Smooth muscle cell (in vitro differentiated cells): ENCODE data around the gene ERP27. TPM values are rescaled to one million over a fixed set of nuclear protein-coding genes. Genes with fewer than 3 reads are reported as not detected.
A peak's percentile ranks its signal among the peaks of the same experiment; 100 is the strongest.

Source experiments
- DNase-seq: peaks from one replicate; lab custom pipeline; 2025; ENCODE audit not compliant: unreplicated experiment; lab: John Stamatoyannopoulos, UW
- H2AFZ ChIP-seq: fragments of 200-600 bp; sonication (generic); 2 replicates; pipeline ENCODE4 v1.6.0; 2016; ENCODE audit warnings: antibody characterized with exemption, low read depth, mild to moderate bottlenecking
- H3F3A ChIP-seq: fragments of 200-600 bp; sonication (generic); 2 replicates; pipeline ENCODE4 v1.6.0; 2017; ENCODE audit warnings: antibody characterized with exemption, low read depth
- H3K27ac ChIP-seq: fragments of 200-600 bp; sonication (generic); 2 replicates; pipeline ENCODE4 v1.5.1; 2016; ENCODE audit warnings: low read depth, mild to moderate bottlenecking
- H3K27me3 ChIP-seq: fragments of 200-600 bp; sonication (generic); 2 replicates; pipeline ENCODE4 v1.6.1; 2016; ENCODE audit warnings: low read depth, mild to moderate bottlenecking
- H3K36me3 ChIP-seq: fragments of 200-600 bp; sonication (generic); 2 replicates; pipeline ENCODE4 v1.5.1; 2016; ENCODE audit warnings: low read depth
- H3K4me1 ChIP-seq: fragments of 200-600 bp; sonication (generic); 2 replicates; pipeline ENCODE4 v1.5.1; 2016; ENCODE audit warnings: low read depth
- H3K4me2 ChIP-seq: fragments of 200-600 bp; sonication (generic); 2 replicates; pipeline ENCODE4 v1.6.0; 2016; ENCODE audit warnings: mild to moderate bottlenecking
- H3K4me3 ChIP-seq: fragments of 200-600 bp; sonication (generic); 2 replicates; pipeline ENCODE4 v1.5.1; 2016; ENCODE audit warnings: mild to moderate bottlenecking
- H3K79me2 ChIP-seq: fragments of 200-600 bp; sonication (generic); 2 replicates; pipeline ENCODE4 v1.6.0; 2016; ENCODE audit warnings: low read depth, mild to moderate bottlenecking
- H3K9ac ChIP-seq: fragments of 200-600 bp; sonication (generic); 2 replicates; pipeline ENCODE4 v1.6.0; 2016; ENCODE audit warnings: low read depth
- H3K9me3 ChIP-seq: fragments of 200-600 bp; sonication (generic); replicated peaks from 2 replicates; pipeline ENCODE4 v1.5.1; 2016; ENCODE audit warnings: low read depth
- H4K20me1 ChIP-seq: fragments of 200-600 bp; sonication (generic); 2 replicates; pipeline ENCODE4 v1.6.0; 2016; ENCODE audit warnings: low read depth
- CTCF ChIP-seq: fragments of 200-600 bp; sonication (generic); IDR thresholded peaks from 2 replicates; pipeline ENCODE4 v1.5.1; 2017; ENCODE audit warnings: borderline replicate concordance, mild to moderate bottlenecking, antibody characterized with exemption; ENCODE audit not compliant: insufficient read depth, poor library complexity, severe bottlenecking
- WGBS: methylation state at CpG from one replicate; pipeline ENCODE4 v1.1.7; 2016; ENCODE audit warnings: low lambda C conversion rate; 5-methylcytosine and 5-hydroxymethylcytosine counted together
- polyA plus RNA-seq: library from polyadenylated mRNA; unstranded; fragments of >200 nt; fragmentation: Nextera tagmentation; extraction: Ambion mirVana; gene quantifications from 2 replicates; pipeline ENCODE4 v1.2.1, GENCODE V29; 2016
- total RNA-seq: library from RNA; depleted of rRNA; stranded (reverse); fragments of >200 nt; gene quantifications from 2 replicates; pipeline ENCODE4 v1.2.3, GENCODE V29; 2014

ERP27 gene
- total and polyA plus RNA-seq, 2 experiments from 2014 or later, result 2.7 to 7.8 TPM

GRCh38 chr12:14928931-14929330 lies 9.4 kb downstream of the ERP27 start:
- Histone ChIP-seq H3F3A (peaks cover 5% of the 10 kb centered on the region), H3K4me1 (peaks cover 23% of the 10 kb centered on the region), H3K27me3 (no peaks in the 10 kb centered on the region), H2AFZ (peak overlapping the region; percentile 98), H3K27ac (peak overlapping the region; percentile 81), H3K4me2 (peak overlapping the region; percentile 82), H3K4me3 (peak overlapping the region; percentile 39), H3K9ac (peak overlapping the region; percentile 58), H3K9me3 (no peaks in the 10 kb centered on the region), H3K79me2 (no peaks in the 10 kb centered on the region), H3K36me3 (no peaks in the 10 kb centered on the region), H4K20me1 (no peaks in the 10 kb centered on the region)
- WGBS, result 7% methylated on average over 4 of the region's 4 CpGs
- TF ChIP-seq CTCF, result no peak
- no peak for DNase-seq

GRCh38 chr12:14927267-14927666 lies 11.1 kb downstream of the ERP27 start:
- TF ChIP-seq CTCF, result no peak
- H3K27me3 ChIP-seq, result no peaks in the 10 kb centered on the region
- H3K4me2 ChIP-seq, result peak overlapping the region; percentile 8
- WGBS, result 72% methylated on average over 3 of the region's 3 CpGs
- H3K4me1 ChIP-seq, result peaks cover 23% of the 10 kb centered on the region
- H4K20me1 ChIP-seq, result no peaks in the 10 kb centered on the region
- no peak overlapping the region for H3K9ac ChIP-seq
- peak overlapping the region; percentile 98 for H2AFZ ChIP-seq
- H3K4me3 ChIP-seq, result peak overlapping the region; percentile 39
- H3K36me3 ChIP-seq, result no peaks in the 10 kb centered on the region
- no peak for DNase-seq
- H3K79me2 ChIP-seq, result no peaks in the 10 kb centered on the region
- no peaks in the 10 kb centered on the region for H3K9me3 ChIP-seq
- H3K27ac ChIP-seq, result peak overlapping the region; percentile 81
- H3F3A ChIP-seq, result peaks cover 5% of the 10 kb centered on the region

- no peak overlapping the region for H3K27ac ChIP-seq
- H3K4me2 ChIP-seq, result no peak overlapping the region
- DNase-seq, result no peak
- peaks cover 12% of the 10 kb centered on the region for H3K4me1 ChIP-seq
- H3K27me3 ChIP-seq, result no peaks in the 10 kb centered on the region
- H3K9me3 ChIP-seq, result no peaks in the 10 kb centered on the region
- TF ChIP-seq CTCF, result no peak
- H2AFZ ChIP-seq, result no peak overlapping the region
- H4K20me1 ChIP-seq, result no peaks in the 10 kb centered on the region
- no peaks in the 10 kb centered on the region for H3F3A ChIP-seq
- H3K79me2 ChIP-seq, result no peaks in the 10 kb centered on the region
- no peak overlapping the region for H3K4me3 ChIP-seq
- no peaks in the 10 kb centered on the region for H3K36me3 ChIP-seq
- WGBS, result 100% methylated on average over 3 of the region's 3 CpGs
- H3K9ac ChIP-seq, result no peak overlapping the region
These were observed 13.8 kb downstream of the ERP27 start for GRCh38 chr12:14924541-14924940.

- H3K27ac ChIP-seq, result no peak overlapping the region
- DNase-seq, result no peak
- no peaks in the 10 kb centered on the region for H4K20me1 ChIP-seq
- no peaks in the 10 kb centered on the region for H3K36me3 ChIP-seq
- H3K4me1 ChIP-seq, result peaks cover 6% of the 10 kb centered on the region
- H3K79me2 ChIP-seq, result no peaks in the 10 kb centered on the region
- no peak overlapping the region for H3K4me3 ChIP-seq
- no peak for TF ChIP-seq CTCF
- WGBS, result 96% methylated on average over 2 of the region's 2 CpGs
- no peak overlapping the region for H3K4me2 ChIP-seq
- peak overlapping the region; percentile 18 for H2AFZ ChIP-seq
- H3K9ac ChIP-seq, result no peak overlapping the region
- H3K9me3 ChIP-seq, result no peaks in the 10 kb centered on the region
- no peaks in the 10 kb centered on the region for H3K27me3 ChIP-seq
- H3F3A ChIP-seq, result no peaks in the 10 kb centered on the region
These were observed 14.4 kb downstream of the ERP27 start for GRCh38 chr12:14923944-14924343.
